NCI-H510A treated with DMSO at 0.1 percent for 48 hours (cell line): Measurements from ENCODE around the gene KCNMB2.
"Not testable (repeated sequence)": the region's sequence is repeated elsewhere in the genome, so short reads cannot be mapped to it uniquely, and the experiment has no call there.

Experiments used
- DNase-seq: peaks from one replicate; lab custom pipeline; 2025; lab: John Stamatoyannopoulos, UW

KCNMB2 gene

DNA sequence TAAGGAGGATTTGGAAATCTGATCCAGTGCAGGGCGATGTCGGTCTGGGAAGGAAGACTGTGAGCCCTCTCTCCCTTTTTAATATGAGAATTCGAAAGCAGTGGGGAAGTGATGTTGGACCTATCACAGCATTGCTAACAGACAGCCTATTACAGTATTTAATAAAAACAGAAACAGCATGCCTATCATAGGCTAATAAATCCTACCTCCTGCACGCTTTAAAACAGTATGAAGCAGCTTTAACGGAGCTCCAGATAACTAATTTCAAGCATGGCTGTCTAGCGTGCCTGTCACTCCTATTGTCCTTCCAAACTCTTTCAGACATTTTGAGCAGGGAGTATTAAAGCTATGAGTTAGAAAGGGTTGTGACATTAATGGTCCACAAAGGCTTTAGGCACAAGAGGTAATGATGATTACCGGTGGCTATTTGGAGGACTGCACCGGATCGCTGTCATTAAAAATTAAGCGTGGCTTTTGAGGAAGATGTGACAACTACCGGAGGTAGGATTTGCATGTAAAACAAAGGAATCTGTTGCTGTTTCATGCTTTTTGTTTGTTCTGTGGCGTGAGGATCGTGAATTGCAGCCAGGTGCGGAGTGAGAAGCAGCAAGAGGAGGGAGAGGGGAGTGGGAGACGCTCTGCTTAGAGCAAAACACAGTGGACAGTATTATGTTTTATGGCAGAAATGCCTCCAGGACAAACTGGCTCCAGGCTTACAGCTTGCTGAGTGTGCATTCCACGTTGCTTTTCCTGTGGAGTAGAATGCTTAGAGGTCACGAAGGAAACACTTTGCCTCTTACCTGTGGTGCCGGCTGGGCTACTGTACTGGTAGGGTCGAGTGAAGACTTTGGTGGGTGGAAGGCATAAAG lies at the start of gene KCNMB2:
KCNMB2 (plus strand) TSS at position 226 of the 869 bp plus-strand sequence.
- DNase-seq: peak; percentile 67

DNA sequence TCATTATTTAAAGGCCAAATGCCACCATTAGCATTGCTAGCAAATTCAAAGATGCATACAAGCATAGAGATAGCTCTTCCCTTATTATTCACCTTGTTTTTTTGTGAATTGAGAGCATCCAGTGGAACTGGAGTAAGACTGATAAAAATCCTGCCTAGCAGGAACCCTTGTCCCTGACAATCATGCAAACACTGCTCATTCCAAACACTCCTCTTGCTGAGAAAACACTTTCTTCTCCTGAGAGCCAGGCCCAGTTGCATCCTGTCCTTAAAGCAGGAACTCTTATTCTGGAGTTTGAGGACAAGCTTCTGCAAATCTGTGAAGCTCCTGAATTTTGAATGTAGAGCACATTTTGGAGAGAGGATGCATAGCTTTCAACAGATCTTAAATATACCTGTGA lies 49.3 kb upstream of the KCNMB2 start:
- no peak for DNase-seq

DNA sequence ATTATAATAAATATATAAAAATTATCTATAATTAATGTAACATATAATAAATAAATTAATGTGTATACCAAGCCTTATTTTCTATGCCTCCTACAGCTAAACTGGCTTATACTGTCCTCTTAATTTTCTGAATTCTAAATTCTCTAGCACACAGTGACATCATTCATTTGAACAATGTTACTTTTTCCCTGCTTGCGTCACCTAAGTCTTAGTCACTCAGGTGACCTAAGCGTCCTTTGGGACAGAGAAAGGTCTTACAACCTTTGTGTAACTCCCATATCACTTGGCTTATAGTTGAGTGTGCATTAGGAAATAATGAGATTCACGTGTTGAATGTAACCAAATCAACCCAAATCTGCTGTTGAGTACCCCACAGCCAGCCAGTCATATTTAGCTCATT lies 48.5 kb upstream of the KCNMB2 start:
- DNase-seq: no peak

DNA sequence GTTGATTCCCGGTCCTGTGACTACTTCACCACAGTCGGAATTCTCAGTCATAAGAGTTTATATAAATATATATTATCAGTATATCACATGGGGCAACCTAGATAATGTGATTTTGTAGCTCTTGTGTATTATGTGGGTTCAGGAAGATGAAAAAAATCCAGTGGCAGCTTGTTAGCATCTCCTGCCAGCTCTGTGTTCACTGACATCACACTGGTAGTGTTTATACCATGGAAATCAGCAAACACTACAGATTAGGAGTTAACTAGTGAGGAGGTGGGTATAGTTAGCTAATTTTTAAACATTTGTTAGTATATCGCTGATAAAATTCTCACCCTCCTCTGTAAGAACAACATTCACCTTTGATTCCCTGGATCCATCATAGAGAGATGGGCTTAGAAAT lies 44.5 kb upstream of the KCNMB2 start:
- no peak for DNase-seq

DNA sequence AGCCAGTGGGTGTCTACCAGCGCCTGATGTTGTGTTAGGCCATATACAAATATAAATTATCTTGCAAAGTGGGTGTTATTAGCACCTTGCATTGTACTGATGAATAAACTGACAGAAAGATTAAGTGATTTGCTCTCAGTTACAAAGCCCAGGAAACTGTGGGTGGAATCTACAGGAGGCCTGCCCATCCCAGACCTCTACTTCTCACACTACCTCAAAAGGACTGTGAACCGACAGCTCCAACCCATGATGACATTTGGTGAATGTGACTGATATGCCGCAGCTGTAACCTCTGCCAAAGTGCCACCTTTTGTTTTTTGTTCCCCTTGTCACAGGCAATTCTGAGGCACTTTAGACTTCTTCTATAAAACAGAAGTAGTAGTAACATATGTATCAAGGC lies 43.7 kb upstream of the KCNMB2 start:
- no peak for DNase-seq

DNA sequence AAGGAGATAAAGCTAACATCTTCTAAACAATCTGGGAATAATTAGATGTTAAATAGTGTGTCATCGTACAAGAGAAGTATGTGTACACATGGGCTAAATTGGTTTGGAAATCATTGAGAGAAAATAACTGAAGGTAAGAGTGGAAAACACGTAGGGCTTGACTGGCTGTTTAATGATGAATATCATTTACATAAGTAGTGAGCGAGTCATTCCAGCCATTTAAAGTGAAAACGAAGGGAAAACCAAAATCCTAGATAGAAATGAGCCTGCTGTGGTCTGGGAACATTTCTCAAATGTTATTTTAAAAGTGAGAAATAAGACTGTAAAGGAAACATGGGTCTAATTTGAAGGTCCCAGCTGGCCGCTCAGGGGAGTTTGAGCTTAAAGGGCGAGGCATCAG lies 41.9 kb upstream of the KCNMB2 start:
- no peak for DNase-seq

DNA sequence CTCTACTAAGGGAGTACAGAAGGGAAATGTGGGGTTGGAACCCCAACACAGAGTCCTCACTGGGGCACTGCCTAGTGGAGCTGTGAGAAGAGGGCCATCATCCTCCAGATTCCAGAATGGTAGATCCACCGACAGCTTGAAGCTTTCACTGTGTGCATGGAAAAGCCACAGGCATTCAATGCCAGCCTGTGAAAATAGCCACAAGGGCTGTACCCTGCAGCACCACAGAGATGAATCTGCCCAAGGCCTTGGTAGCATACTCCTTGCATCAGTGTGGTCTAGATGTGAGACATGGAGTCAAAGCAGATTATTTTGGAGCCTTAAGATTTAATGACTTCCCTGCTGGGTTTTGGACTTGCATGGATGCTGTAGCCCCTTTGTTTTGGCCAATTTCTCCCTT lies 39.3 kb upstream of the KCNMB2 start:
- no peak for DNase-seq

DNA sequence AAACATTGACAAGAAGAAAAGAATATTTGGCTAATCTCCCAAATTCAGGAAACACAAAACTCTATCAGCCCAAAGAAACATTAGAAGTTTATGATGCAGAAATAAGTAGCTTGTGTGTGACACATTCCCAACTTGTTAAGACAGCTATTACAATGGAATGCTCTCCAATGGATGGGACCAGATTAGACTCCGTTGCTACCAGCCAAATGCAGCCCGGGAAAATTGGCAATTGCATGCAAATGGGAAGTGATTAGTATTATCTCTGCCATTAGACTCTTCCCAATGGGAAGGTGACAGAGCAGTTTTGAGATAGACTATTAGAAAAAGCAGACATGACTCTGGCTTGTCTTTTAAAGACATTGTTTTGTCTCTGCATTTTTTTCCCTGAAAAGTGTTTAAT lies 37.4 kb upstream of the KCNMB2 start:
- no peak for DNase-seq

DNA sequence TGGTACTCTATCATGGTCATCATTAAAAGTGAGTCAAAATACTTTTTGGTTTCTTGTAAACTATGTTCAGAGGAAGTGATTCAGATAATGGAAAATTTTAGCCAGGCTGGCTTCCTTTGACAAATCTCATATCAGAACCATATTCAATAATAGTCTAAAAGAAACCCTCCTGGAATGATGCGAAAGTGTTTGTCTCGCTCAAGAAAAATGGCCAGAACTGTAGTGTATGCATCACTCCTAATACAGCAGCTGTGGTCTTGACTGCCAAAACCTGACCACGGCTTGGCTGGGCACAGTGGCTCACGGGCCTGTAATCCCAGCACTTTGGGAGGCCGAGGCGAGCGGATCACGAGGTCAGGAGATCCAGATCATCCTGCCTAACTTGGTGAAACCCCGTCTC lies 35.6 kb upstream of the KCNMB2 start:
- no peak for DNase-seq

DNA sequence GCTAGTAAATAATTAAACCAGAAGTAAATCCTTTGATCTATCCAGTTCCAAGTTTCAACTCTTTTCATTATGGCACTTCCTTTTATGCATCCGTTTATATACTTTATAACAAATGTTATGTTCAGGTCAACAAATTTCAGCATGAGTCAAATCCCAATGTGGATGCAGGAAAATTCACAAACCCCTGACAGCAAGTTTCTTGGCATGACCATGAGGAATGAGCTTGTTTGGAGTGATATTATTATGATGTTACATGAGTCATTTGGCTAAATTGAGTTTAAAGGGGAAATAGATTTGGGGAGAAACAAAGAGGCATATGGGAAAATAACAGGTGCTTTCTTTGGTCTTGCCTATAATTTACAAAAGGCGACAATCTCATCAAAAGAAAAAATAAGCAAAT lies 32.1 kb upstream of the KCNMB2 start:
- no peak for DNase-seq

DNA sequence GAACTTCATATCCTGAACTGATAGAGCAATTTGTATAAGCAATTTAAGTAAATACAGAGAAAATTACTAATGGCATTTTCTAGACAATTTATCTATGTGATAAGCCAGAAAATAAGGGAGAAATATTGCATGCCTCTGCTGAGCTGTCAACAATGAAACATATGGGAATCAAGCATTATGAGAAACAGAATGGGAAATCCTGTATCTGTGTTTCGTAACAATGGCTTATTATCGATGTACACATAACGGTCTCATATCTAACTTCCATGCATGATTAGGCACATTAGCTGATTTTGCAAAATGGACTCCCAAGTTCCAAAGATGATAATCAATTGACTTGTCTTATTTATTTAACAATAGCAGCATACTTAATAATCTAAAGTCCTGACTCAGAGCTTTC lies 30.4 kb upstream of the KCNMB2 start:
- DNase-seq: no peak

DNA sequence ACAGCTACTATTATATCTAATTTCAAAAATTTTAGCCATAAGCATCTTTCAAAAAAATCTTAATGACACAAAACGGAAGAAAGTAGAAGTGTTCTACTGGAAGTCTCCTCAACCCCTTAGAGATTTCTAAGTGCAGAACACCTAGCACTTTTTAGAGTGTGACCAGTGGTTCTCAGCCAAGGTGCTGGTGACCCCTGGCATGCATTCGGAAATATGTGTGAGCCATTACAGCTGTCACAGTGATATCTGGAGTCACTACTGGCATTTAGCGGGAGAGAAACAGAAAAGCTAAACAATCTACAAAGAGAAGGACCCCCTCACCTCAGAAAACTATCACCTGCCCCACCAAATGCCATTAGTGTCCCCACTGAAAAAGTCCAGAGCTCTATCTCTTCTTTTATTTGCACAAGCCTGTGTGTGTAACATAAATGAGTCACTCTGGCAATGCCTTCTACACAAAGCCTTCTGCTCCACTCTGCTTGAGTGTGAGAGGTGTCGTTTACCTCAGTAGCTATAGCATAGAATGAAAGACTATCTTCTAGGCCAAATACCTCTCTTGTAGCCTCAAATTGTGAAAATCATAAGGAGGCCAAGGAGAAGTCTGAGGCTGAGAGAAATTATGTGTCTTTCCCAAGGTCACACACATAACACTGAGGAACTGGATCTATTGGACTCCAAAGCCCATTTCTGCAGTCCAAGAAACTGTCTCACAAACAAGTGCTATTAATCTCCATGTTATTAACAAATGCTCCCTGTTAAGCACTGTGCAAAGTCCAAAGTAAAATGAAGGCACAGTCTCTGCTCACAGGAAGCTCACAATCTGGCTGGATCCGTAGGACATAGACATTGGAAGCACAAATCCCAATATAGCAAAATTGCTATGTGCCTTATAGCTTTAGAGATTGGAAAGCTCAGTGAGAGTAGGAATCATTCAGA lies 28.5 kb upstream of the KCNMB2 start:
- DNase-seq: no peak

DNA sequence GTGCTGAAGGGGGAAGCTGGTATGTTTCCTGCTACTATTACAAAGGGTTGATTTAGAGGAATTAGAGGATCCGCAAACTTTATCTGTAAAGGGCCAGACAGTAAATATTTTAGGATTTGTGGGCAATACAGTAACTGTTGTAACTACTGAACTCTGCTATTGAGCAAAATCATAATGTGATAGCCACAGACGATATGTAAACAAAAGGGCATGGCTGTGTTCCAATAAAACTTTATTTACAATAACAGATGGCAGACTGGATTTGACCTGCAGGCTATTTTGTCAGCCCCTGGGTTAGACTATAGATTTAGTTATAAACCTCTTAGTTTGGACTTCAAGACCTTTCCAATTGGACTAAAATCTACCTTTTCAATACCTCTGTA lies 27.8 kb upstream of the KCNMB2 start:
- no peak for DNase-seq

DNA sequence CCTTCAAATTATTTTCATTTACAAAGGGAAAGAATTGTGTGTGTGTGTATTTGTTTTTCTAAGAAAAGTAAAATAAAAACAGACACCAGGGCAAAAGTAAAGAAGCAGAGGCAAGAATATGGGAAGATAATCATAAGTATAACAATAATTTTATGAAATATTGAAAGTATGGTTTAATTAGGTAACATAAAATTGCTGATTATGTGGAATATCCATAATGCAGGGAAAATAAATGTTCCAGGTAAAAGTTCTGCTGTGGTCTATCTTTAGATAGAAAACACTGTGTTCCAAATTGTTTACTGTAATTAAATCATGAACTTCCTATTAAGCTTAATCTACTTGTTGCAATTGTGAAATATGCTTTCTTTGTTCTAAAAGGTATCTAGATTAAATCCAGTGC lies 25.7 kb upstream of the KCNMB2 start:
- no peak for DNase-seq

DNA sequence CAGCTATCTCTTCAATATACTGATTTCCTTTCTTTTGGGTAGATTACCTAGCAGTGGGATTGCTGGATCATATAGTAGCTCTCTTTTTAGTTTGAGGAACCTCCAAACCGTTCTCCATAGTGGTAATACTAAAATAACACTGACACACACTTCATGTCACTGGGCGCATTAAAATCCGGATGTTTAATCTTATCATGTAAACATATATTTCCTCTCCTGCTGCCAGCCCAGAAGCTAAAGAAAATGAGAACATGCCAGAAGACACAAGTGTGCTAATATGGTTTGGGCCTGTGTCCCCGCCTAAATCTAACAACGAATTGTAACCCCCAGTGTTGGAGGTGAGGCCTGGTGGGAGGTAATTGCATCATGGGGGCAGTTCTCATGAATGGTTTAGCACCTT lies 23.6 kb upstream of the KCNMB2 start:
- DNase-seq: no peak

DNA sequence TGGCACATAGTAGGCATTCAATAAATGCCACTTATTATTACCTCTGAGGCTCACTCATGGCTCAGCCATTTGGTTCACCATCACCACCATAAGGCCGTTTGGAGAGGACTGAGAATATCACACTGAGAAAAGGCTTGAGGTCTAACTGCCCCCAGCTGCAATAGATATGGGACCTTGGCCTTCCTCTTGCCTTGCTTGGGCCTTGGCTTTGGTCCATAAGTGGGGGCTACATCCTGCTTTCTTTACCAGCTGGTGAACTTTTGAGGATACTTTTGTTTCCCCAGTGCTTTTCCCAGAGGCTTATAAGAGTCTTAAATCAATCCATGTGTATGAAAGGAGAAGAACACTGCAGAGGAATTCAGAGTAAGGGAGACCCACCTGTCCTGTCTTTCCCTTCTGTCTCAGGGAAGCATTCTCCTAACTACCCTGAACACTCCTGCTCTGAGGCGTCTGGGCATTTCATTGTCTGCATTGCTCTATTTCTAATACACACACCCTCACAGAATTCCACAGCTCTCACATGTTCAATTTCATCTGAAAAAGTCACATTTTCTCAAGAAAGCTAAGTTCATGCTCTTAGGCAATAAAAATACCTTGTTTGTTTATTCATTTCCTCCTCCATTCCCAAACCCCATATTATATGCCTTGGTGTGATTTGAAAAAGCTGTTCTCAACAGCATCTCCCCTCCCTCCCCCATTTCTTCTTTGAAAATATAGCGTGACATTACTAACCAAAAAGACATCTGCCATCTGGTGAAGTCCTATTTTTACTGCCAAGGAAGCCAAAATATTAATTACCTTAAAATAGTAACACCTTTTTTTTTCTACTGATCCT lies 22.5 kb upstream of the KCNMB2 start:
- no peak for DNase-seq

DNA sequence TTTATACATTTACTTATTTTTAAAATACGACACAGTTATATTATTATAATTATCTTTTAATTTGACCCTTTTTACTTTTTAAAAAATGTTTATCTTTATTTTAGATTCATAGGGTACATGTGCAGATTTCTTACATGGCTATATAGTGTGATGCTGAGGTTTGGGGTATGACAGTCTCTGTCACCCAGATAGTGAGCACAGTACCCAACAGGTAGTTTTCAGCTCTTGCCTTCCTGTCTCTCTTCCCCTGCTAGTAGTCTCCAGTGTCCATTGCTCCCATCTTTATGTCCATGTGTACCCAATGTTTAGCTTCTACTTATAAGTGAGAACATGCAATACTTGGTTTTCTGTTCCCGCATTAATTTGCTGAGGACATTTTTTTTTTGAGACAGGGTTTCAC lies 21.8 kb upstream of the KCNMB2 start:
- DNase-seq: no peak

DNA sequence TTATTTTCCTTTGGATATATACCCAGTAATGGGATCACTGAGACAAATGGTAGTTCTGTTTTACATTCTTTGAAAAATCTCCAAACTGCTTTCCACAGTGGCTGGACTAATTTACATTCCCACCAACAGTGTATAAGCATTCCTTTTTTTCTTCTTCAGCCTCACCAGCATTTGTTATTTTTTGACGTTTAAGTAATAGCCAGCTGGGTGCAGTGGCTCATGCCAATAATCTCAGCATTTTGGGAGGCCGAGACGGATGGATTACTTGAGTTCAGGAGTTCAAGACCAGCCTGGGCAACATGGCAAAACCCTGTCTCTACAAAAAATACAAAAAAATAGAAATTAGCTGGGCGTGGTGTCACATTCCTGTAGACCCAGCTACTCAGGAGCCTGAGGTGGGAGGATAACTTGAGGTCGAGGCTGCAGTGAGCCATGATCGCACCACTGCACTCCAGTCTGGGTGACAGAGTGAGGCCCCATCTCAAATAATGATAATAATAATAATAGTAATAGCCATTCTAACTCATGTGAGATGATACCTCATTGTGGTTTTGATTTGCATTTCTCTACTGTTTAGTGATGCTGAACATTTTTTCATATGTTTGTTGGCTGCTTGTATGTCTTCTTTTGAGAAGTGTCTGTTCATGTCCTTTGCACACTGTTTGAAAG lies 21.0 kb upstream of the KCNMB2 start:
- not testable (repeated sequence) for DNase-seq

DNA sequence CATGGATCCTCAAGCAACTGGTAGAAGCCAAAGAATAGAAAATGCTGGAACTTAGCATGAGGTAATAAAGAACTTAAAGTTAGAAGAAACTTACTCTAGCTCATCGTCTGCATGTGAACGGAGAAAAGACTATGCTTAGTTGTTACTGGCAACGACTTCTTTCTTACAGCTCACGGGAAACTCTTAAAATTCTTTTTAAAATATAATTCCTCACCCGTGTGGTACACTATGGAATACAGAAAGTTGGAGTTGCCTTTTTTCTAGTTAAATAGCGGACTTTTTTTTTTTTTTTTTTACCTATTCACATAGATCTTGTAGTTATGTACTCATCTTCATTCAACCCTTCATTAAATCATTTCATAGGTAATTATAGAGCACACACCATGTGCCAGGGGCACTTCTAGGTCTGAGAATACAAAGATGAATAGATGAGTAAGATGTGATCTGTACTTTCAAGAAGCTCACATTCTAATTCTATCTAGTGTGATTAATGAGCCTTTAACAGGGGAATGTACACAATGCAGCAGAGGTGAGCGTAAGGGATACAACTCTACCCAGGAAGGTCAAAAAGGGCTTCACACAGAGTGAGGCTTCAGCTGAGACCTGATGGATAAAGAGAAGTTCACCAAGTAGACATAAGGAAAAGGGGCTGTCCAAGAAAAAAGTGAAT lies 18.4 kb upstream of the KCNMB2 start:
- DNase-seq: peak; percentile 29

DNA sequence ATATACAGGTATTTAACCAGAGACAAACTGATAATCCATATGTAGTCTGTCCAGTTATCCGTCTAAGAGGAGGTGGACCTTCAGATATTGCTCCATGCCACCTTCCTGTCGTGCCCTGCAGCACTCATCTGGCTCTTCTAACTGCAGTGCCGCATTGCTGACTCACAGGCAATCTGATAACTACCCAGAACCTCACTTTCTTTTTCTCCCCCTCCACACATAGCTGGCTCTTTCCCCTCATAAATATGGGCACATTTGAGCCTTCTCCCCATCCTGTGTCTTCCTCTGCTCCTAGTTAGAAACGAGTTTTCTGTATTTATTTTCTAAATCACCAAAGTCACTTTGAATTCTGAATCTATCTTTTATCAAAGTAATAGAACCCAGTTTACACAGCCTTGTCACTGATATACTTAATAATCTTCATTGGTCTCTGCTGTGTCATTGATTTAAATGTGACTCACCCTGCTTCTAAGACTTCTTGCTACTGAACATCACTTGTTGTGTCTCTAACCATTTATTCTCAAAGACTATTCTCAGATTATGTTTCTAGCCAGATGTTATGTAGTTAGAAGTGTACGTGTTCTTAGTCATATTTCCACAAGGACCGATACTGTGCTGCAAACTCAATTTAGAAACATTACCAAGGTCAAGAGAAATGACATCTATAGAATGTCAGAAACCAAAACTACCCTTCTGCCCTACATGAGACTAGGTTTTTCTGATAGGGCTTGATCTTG lies 17.4 kb upstream of the KCNMB2 start:
- DNase-seq: peak; percentile 30
